ENCODE measurements around the gene PTPN2.
"Not testable (repeated sequence)": the region's sequence is repeated elsewhere in the genome, so short reads cannot be mapped to it uniquely, and the experiment has no call there.

PTPN2 gene

DNA sequence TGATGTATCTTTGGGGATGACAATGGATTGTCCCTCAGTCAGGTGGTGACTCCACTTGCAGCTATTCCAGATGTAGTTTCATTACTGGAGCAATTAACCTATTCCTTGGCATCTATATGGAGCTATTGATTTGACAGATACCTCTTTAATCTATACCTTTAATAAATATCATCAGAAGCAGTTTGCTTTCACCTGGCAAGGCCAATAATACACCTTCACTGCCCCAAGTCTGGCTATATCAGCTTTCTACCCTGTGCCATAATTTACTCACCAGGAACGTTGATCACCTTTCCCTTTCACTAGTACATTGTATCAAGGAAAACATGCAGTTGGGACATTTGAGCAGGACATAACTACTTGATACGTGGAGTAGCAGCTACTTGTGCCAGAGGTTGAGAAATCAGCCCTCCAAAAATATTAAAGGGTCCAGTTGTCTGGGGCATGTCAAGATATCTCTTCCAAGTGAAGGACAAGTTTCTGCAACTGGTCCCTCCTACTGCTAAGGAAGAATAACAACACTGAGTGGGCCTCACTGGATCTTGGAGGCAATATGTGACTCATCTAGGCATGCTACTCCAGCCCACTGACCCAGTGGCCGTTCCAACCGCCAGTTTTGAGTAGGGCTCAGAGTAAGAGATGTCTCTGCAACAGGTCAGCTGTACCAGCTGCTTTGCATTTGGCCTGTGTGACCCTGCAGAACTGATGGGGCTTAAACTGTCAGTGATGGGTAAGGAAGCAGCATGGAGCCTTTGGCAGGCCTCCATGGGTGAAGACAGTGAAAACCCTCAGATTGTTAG is 114.2 kb downstream of the PTPN2 start:
- no peak for DNase-seq

GRCh38 chr18:12769136-12769535 is 114.9 kb downstream of the PTPN2 start:
- no peak for DNase-seq

DNA sequence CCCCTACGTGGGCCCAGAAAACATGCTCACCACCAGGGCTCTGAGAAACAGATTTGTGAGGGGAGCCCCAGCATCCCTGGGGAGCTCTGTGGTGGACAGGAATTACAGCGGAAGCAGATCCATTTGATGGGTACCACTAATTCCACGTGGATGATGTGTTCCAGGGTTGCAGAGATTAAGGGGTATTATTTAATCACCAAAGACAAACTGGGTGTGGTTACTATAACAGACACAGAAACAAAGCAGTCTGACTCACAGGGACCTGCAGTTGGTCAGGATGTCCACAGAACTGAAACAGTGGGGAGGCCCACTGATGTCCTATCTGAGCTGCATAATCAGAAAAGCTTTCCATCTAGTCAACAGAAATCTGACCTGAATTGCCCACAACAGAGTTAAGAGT is 115.4 kb downstream of the PTPN2 start:
- DNase-seq: peak; percentile 26

- DNase-seq: no peak
These were observed 116.4 kb downstream of the PTPN2 start for GRCh38 chr18:12767580-12768155.

DNA sequence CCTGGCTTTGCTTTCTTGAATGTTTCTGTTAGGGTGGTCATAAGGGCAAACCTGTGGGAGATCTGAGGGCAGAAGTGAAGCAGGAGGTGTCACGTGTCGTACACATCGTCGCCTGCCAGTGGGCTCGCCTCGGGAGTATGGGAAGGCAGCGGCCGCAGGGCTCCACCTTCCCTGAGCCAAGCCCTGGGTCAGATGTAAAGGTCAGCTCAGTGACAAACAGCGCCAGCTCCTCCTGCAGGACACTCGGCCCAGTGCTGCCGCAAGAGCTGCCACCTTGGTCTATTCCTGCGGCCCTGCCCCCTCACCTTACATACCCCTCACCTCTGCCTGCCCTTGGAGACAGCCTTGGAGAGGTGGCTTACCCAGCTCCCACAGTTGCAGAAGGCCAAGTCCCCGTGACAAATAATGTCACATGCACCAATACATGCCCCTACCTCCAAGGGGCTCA is 117.0 kb downstream of the PTPN2 start:
- DNase-seq: peak; percentile 35

- DNase-seq: no peak
These were observed 118.5 kb downstream of the PTPN2 start for GRCh38 chr18:12765586-12765985.

DNA sequence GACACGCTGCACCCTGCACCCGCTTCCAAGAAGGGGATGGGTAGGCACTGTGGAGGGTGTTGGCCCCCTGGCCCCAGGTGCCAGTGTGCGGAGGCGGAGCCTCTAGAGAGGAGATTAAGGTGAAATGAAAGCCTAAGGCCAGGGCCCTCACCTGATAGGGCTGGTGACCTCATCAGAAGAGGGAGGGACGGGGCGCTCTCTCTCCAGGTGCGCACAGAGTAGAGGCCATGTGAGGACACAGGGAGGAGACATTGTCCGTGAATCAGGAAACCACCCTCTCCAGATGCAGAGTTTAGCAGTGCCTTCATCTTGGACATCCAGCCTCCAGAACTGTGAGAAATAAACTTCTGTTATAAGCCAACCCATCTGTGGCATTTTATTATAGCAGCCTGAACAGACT is 118.9 kb downstream of the PTPN2 start:
- peak; percentile 7 for DNase-seq

DNA sequence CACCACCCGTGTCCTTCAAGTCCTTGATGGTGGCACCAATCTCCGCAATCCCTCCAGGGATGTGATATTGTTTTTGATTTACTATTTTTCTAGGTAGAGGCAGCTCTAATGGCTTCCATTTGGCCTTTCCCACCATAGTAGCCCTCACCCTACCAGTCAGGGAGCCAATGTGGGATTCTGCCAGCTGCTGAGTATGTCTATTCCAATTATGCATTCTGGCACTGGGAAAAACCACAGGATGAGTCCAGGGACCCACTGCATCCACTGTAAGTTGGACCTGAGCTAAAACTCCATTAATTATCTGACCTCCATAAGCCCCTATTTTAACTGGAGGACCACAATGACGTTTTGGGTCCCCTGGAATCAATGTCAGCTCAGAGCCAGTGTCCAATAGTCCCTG is 125.5 kb downstream of the PTPN2 start:
- DNase-seq: not testable (repeated sequence)

DNA sequence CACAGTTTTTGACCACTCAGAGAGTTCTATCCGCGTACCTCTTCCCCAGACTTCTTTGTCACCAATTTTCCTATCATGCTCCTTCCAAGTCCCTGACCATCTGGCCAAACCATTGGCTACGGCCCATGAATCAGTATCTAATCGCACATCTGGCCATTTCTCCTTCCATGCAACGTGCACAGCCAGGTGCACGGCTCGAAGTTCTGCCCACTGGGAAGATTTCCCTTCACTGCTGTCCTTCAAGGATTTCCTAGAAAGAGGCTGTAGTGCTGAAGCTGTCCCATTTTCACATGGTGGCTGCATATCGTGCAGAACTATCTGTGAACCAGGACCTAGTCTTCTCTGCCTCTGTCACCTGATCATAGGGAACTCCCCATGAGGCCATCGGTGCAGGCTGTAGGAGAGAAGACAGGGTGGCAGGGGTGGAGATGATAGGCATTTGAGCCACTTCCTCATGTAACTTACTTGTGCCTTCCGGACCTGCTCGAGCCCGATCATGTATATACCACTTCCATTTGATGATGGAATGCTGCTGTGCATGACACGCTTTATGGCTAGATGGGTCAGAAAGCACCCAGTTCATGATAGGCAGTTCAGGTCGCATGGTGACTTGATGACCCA is 127.3 kb downstream of the PTPN2 start:
- not testable (repeated sequence) for DNase-seq

GRCh38 chr18:12755606-12756005 is 128.4 kb downstream of the PTPN2 start:
- not testable (repeated sequence) for DNase-seq

GRCh38 chr18:12754511-12754910 is 129.5 kb downstream of the PTPN2 start:
- DNase-seq: no peak

DNA sequence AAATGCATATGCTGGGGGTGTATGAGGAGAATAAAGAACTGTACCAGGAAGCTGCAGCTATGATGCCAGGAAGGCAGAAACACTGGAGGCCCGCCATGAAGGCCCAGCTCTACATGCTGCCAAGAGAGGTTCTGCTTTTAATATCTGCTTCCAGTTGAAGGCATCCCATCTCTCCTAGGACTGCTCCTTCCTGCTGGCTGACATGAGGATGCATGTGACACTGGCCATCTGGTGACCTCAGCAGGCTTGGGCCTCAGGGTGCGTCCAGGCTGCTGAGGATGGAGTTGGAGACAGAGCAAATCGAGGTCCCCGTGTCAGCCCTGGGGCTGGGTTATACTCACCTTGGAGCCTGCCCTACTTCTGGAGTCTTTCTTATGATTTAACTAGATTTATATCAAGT is 132.1 kb downstream of the PTPN2 start:
- no peak for DNase-seq

DNA sequence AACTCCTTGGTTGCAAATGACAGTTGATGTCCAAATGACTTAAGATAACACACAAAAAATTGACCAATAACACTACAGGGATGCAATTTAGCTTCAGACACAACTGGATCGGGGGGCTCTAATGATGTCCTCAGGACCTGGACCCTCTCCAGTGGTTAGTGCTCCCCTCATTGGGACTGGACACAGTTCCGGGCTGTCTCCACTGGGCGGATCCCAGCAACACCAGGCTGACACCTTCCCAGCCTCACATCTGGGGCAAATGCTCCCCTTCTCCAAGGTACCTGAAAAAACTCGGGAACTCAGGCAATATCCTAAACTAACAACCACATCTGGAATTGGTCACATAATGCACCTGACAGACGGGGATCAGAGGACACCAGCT is 132.5 kb downstream of the PTPN2 start:
- DNase-seq: no peak

- no peak for DNase-seq
These were observed 133.1 kb downstream of the PTPN2 start for GRCh38 chr18:12750715-12751502.

DNA sequence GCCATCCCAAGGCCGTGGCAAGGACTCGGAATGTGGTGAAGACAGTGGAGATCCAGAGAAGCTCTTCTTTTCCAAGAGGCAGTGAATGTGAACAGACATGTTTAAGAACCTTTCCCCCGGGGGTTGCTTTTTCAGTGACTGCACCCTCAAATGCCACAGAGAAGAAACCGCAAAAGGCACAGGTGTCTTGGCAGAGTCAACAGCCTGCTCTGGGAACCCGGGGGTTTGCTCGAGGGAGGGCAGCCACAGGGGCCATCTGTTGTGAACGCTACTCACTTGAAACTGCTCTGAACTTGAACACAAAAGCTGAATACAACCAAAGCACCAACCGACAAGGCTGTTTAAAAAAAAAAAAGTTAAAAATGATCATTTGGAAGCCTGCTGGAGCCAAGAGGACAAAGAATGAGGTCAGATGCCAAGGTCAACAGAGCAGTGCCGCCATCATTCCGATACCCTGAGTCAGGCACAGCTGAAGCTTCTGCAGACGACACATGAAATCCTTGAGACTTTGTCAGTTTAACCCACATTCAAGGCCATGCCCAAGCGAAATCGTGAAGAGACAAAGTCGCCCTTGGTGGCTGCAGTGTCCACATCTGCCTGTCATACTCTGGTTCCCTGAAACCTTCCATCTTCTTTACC is 133.8 kb downstream of the PTPN2 start:
- DNase-seq: peak; percentile 17

GRCh38 chr18:12749121-12749520 is 134.9 kb downstream of the PTPN2 start:
- DNase-seq: no peak

GRCh38 chr18:12748671-12749070 is 135.4 kb downstream of the PTPN2 start:
- no peak for DNase-seq

DNA sequence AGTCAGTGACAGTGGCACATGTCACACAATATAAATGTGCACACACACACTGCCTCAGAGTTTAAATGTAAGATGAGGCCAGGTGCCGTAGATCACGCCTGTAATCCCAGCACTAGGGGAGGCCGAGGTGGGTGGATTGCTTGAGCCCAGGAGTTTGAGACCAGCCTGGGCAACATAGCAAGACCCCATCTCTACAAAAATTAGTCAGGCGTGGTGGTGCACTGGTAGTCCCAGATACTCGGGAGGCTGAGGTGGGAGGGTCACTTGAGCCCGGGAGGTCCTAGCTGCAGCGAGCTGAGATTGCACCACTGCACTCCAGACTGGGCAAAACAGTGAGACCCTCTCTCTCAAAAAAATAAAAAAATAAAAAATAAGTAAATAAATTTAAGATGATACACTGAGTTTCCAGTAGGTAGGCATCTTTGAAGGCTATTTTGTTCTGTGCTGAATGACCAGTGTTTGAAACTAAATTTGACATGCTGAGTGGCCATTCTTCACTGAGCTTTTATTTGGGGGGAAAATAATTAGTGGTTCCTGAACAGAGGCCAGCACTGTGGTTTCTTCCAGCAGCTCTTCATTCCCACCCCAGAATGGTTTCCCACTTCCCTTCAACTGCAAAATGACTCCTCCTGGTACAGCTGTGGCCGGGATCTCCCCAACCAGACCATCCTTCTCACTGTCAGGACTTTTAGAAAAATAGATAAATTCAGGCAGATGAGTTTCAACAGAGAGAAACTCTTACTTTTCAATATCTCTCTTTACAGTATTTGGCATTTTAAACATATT is 136.3 kb downstream of the PTPN2 start:
- no peak for DNase-seq

DNA sequence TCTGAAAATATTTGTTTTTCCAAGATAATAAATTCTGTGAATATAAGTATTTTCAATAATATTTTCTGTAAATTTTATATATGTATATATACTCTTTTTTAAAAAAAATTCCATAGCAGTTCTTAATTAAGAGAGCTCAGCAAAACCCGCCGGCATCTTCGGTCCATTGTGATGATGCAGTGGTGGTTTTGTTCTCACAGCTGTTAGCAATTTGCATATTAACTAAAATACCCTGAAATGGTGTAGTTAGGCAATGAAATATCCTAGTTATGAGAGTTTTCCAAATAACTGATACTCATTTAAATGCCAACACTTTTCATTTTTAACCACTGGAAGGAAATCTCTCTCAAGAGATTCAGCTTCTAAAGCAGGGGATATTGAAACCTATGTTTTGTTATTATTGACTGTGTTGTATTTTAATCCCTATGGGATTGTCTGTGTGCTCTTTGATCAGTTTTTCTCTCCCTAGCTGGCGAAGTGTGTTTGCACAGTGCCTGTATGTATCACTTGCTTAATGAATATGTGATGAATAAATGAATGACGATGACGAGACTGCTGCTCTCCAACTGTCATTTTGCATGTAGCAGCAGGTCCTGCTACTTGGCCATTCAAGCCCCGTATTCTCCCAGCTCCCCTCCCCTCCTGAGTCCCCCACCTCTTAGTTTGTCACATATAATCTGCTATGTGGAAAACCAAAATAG is 138.8 kb downstream of the PTPN2 start:
- no peak for DNase-seq

- peak; percentile 61 for DNase-seq
These were observed 139.9 kb downstream of the PTPN2 start for GRCh38 chr18:12744103-12744502.

GRCh38 chr18:12742453-12742852 is 141.6 kb downstream of the PTPN2 start:
- DNase-seq: no peak
